Measurements from ENCODE around the gene MGAT1.
"Not testable (repeated sequence)": the region's sequence is repeated elsewhere in the genome, so short reads cannot be mapped to it uniquely, and the experiment has no call there.

MGAT1 gene

GRCh38 chr5:180807046-180807445 lies 4.4 kb upstream of the MGAT1 start:
- no peak for DNase-seq (ENCODE audit: low read depth in 1 of 2, low spot score in 1 of 2)

DNA sequence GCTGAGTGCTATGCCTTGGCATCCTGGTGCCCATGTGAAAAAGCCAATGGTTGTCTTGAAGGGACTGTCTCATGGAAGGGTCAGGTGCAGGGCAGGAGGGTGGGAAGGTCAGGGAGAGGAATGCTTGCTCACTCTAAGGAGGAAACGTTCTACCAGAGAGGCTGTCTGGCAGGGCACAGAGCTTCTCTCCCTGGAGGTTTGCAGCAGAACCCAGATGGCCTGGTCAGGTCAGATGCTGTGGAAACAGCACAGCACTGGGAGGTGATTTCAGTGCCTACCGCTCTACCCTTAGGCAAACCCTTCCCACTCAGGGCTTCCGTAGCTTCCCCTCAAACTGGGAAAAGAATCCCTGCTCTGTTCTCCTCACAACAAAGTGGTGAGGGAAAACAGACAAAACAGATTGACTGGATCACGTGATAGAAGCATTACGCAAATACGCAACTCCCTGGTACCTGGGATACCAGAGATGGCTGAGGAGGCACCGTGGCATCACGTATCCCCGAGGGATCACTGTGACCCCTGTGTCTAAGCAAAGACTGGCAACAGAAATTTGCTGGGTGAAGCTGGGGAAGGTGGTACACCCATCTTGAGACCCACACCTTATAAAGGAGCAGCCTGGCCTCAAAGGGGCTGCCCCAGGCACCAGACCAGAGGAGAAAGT lies 3.9 kb upstream of the MGAT1 start:
- DNase-seq (ENCODE audit: low read depth in 1 of 2, low spot score in 1 of 2), result no peak

- DNase-seq (ENCODE audit: low read depth in 1 of 2, low spot score in 1 of 2), result no peak
Observed at GRCh38 chr5:180804129-180804618, 1.6 kb upstream of the MGAT1 start.

DNA sequence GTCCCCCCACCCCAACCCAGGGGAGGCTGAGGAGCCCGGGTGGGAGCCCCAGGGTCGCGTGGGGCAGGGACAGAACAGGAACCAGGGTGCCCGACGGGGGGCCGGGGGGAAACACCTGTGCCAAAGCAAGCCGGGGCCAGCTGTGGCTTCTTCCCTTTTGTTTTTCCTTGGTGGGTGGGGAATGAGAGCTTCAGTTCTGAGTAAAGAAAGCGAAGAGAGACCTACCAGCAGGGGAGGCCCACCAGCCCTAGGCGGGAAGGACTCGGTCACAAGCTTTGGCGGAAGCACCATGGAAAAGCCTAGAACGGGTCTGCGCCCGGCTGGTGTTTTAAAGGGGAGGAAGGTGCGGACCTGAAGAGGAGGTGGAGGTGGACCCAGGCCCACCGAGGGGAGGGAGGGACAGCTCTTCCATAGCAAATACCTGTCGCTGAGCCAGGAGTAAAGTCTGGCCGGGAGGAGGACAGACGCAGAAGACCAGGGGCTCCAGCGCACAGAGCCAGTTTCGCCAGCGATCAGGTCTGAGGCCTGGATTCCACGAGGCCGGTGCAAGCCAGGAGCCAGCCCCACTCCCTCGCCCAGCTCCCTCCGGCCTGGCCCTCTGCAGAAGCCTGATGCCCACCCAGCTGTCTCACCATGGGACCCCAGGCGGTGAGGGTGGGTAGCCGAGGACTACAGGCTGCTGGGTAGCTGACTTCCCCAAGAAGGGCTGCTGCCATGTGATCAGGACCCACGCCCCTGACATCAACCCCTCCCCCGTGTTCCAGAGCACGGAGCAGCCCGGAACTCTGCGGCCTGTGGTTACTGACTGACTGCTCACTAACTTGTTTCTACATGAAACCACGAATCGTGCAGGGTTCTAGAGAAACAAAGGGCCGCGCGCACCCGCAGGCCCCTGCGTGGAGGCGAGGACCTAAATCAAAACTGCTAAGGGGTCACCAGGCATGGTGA lies 849 bp upstream of the MGAT1 start:
- DNase-seq (ENCODE audit: low read depth in 1 of 2, low spot score in 1 of 2), result peak; percentile 60 to 81

GRCh38 chr5:180801596-180802324 lies 846 bp downstream of the MGAT1 start:
- DNase-seq (ENCODE audit: low read depth in 1 of 2, low spot score in 1 of 2), result no peak

- DNase-seq (ENCODE audit: low read depth in 1 of 2, low spot score in 1 of 2), result no peak
Observed at GRCh38 chr5:180799902-180800801, 2.5 kb downstream of the MGAT1 start.

- DNase-seq (ENCODE audit: low read depth in 1 of 2, low spot score in 1 of 2), result no peak
Observed at GRCh38 chr5:180799194-180799593, 3.4 kb downstream of the MGAT1 start.

DNA sequence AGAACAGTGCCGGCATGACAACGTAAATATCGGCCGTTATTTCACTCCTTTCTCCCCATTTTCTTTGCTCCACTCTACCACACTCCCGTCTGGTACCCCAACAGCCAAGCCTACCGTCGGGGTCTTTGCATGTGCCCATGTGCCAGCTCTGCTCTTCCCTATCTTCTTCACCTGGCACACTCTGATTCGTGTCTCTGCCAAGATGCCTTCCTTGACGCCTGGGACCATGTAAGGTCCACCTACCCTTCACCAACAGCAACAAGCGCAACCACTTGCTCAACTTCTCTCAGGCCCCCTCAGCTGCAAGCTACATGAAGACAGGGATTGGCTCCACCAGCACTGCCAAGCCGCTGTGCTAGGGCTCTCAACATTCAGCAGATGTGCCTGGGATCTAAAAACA lies 4.4 kb downstream of the MGAT1 start:
- DNase-seq (ENCODE audit: low read depth in 1 of 2, low spot score in 1 of 2), result no peak

DNA sequence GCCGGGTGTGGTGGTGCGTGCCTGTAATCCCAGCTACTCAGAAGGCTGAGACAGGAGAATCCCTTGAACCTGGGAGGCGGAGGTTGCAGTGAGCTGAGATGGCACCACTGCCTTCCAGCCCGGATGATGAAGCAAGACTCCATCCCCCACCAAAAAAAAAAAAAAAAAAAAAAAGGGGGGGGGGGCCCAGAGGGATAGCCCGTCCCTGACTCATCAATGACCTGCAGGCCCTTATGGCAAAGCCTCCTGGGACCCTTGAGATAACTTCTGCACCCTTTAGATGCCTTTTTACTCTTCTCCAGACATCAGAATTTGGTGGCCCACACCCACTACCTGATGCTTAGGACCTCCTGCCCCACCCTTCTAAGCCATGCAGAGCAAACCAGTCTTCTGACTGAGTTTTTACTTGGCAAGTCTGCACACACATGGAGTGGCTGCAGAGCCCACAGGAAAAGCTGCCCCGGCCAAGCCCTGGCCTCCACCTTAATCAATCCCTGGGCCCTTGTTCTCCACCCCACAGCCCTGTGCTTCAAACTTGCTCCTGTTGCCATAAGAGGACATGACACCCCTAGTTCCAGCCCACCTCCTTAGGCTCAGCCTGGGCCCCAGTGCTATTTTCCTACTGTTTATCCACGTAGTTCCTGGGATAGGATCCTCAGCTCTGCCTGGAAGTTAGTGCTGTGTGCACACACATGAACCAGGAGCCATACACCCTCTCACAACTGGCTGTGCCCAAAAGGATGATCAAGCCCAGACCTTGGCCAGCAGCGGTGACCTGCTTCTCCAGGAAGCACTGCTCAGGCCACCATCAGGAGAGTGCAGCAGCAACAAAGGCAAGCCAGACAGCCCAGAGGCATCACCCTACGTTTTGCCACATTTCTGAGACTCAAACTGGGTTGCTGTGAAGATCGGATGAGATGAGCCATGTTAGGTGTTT lies 5.1 kb downstream of the MGAT1 start:
- no peak for DNase-seq (ENCODE audit: low read depth in 1 of 2, low spot score in 1 of 2)

DNA sequence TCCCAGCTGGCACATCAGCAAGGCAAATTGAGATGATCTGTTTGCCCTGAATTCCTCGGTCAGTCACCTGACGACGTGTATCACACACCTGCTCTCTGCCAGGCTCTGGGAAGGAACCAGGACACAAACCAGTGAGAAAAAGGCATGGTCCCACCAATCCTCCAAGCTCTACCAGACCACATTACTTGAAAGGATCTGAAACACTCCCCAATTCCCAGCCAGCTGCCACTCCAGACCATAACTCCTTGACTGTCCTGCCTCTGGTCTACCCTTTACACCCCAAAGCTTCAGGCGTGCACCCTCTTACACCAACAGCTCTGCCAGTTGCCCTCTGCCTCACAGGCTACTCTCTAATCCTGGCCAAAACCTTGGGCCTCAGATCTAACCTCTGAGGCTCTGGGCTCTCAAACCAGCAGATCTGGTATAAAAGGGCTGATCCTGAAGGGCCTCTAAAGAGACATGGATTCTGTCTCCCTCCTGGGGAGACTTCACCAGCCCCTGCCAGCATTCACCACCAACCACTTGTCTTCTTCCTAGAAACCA lies 6.8 kb downstream of the MGAT1 start:
- no peak for DNase-seq (ENCODE audit: low read depth in 1 of 2, low spot score in 1 of 2)

DNA sequence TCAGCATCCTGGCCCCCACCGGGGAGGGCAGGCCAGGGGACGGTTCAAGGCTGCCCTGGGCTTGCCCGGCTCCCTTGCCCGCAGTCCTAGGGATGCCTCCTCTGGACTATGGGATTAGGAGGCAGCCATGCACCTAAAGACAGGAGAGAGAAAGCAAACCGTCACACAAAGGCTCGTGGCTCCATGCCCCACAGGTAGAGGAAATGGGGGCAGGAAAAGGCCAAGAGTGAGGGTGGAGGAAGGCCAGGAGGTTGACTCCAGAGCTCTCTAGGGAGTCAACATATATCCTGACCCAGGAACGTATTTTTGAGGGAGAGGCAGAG lies 9.7 kb downstream of the MGAT1 start:
- no peak for DNase-seq (ENCODE audit: low read depth in 1 of 2, low spot score in 1 of 2)

DNA sequence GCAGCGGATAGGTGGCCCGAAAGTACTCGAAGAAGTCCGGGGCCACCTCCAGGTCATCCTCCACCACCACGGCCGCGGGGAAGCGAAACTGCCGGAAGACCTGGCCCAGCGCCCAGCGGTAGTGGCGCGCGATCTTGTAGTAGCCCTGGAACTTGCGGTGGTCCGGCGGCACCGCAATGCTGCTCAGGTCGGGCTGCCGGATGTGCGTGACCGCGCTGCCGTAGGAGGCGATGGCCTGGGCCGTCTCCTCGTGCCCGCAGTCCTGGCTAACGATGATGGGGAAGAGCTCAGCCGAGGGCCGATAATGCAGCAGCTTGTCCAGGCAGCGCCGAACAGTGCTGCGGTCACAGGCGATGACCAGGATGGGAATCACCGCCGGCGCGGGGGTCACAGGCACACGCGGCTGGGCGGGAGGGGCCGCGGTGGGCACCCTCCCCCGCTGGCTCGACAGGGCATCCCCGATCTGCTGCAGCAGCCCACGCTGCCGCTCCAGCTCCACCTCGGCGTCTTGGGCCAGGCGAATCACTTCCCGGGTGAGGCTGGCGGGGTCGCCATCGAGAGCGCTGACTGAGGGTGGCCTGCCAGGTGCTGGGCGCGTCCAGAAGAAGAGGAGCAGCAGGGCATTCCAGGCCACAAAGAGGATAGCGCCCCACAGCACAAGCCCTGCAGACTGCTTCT lies 10.2 kb downstream of the MGAT1 start:
- DNase-seq (ENCODE audit: low read depth in 1 of 2, low spot score in 1 of 2), result no peak

GRCh38 chr5:180791611-180792213 lies 10.9 kb downstream of the MGAT1 start:
- DNase-seq (ENCODE audit: low read depth in 1 of 2, low spot score in 1 of 2), result no peak

GRCh38 chr5:180790524-180790923 lies 12.1 kb downstream of the MGAT1 start:
- DNase-seq (ENCODE audit: low read depth in 1 of 2, low spot score in 1 of 2), result no peak

DNA sequence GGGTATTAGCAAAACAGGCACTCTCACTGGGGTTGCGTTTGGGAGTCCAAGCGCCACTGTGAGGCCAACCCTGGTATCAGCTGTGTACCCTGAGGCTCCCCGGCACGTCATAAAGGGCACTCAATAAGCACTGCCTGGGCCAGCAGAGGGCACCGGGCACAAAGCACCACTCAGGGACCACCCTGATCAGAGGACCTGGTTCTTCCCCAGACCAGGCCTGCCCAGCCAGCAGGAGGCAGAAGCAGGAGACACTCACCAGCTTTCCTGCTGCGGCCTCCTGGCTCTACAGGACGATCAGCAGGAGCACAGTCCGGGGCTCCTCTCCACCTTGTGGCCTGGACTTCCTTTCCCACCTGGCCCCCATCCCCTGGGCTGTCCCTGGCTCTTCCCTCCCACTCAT lies 12.6 kb downstream of the MGAT1 start:
- DNase-seq (ENCODE audit: low read depth in 1 of 2, low spot score in 1 of 2), result no peak

DNA sequence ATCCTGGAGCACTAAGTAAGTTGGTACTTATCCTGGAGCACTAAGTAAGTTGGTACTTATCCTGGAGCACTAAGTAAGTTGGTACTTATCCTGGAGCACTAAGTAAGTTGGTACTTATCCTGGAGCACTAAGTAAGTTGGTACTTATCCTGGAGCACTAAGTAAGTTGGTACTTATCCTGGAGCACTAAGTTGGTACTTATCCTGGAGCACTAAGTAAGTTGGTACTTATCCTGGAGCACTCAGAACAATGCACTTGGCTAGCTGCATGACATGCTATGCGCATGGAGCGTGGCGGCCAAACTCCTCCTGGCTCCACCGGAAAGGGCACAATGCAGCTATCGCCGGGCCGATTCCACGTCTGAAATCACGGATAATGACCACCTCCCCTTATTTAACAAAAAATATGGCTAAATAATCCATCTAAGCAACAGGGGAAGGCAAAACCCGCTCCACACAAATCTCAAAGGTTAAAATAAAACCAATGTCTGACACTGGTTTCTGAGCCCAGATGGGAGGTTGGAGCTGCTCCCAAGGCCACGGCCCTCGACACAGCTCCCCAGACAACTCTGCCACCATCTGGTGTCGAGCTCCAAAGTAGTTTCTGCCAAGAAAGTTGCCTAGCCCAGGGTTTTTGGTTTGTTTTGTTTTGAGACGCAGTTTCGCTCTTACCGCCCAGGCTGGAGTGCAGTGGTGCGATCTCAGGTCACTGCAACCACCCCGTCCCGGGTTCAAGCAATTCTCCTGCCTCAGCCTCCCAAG lies 13.8 kb downstream of the MGAT1 start:
- not testable (repeated sequence) for DNase-seq (ENCODE audit: low read depth in 1 of 2, low spot score in 1 of 2)

DNA sequence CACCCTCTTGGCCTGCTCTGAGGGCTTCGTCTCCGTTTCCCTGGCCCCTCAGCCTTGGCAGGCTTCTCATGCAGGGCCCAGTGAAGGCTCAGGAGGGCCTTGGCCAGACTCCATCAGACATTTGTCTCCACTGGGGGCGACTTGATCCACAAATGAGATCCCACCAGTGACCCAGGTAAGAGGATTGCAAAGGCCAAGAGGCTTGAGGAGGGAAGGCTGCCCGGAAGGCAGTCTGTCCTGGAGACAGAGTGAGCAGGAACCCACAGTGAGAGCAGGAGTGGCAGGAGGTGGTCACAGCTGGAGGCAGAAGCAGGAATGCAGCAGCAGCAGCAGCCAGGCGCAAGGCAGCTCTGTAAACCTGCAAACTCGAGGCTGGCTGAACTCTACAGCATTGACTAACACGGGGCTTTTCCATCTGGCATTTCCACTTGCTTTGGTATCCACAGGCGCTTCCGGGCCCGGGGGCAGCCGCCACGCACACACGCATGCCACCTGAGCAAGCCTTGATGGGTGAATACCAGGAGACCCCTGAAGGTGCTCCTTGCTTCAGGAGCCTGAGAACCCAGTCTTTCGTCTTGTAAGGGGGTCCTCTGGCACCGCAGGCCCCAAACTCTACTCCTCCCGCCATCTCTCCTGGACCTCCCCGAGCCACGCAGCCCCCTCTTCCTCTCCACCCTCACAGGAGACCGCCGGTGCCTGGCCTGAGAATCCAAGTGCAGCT lies 14.7 kb downstream of the MGAT1 start:
- DNase-seq (ENCODE audit: low read depth in 1 of 2, low spot score in 1 of 2), result no peak
